OCI-LY3 (cell line): Measurements from ENCODE around the gene TFEB.
A peak's percentile ranks its signal among the peaks of the same experiment; 100 is the strongest.

Experiments
- H2AFZ ChIP-seq: fragments of 200-600, 300-600 bp; shearing (Covaris generic); 2 replicates; pipeline ENCODE4 v1.6.0; 2014; ENCODE audit warnings: antibody characterized with exemption, low read depth, low read length
- H3K27ac ChIP-seq: fragments of 200-600, 300-600 bp; sonication (generic); 2 replicates; pipeline ENCODE4 v1.5.1; 2014; ENCODE audit warnings: mild to moderate bottlenecking, low read length, moderate library complexity, mixed read lengths
- H3K27me3 ChIP-seq: fragments of 200-600, 300-600 bp; sonication (generic); 2 replicates; pipeline ENCODE4 v1.6.1; 2014; ENCODE audit warnings: low read depth, low read length, mixed read lengths
- H3K36me3 ChIP-seq: fragments of 200-600, 300-600 bp; sonication (generic); replicated peaks from 2 replicates; pipeline ENCODE3; 2014; ENCODE audit warnings: low read depth, low read length, mixed read lengths
- H3K4me1 ChIP-seq: fragments of 300-600, 200-600 bp; sonication (generic); 2 replicates; pipeline ENCODE4 v1.6.1; 2014; ENCODE audit warnings: low read length, mixed read lengths
- H3K4me2 ChIP-seq: fragments of 200-600, 300-600 bp; sonication (generic); 2 replicates; pipeline ENCODE4 v1.6.1; 2014; ENCODE audit warnings: low read length, mixed read lengths
- H3K4me3 ChIP-seq: fragments of 300-600, 200-600 bp; sonication (generic); 2 replicates; pipeline ENCODE4 v1.5.1; 2014; ENCODE audit warnings: antibody characterized with exemption, mild to moderate bottlenecking, low read length, moderate library complexity
- H3K79me2 ChIP-seq: fragments of 300-600, 200-600 bp; shearing (Covaris generic); 2 replicates; pipeline ENCODE4 v1.6.1; 2014; ENCODE audit warnings: mild to moderate bottlenecking, low read length, mixed read lengths
- H3K9ac ChIP-seq: fragments of 300-600, 200-600 bp; shearing (Covaris generic); 2 replicates; pipeline ENCODE4 v1.6.0; 2014; ENCODE audit warnings: mild to moderate bottlenecking, low read length, moderate library complexity
- H3K9me3 ChIP-seq: fragments of 200-600, 300-600 bp; shearing (Covaris generic); 2 replicates; pipeline ENCODE4 v1.6.1; 2014; ENCODE audit warnings: low read length, mixed read lengths; ENCODE audit not compliant: insufficient read depth
- H4K20me1 ChIP-seq: fragments of 200-600, 300-600 bp; sonication (generic); 2 replicates; pipeline ENCODE4 v1.6.1; 2016; ENCODE audit warnings: low read length, mixed read lengths; ENCODE audit not compliant: insufficient read depth
- CTCF ChIP-seq: fragments of 200-600, 300-600 bp; sonication (generic); IDR thresholded peaks from 2 replicates; pipeline ENCODE4 v1.5.1; 2014; ENCODE audit warnings: antibody characterized with exemption, low read length, low read depth
- EZH2phosphoT487 ChIP-seq: fragments of 200-600 bp; shearing (Covaris generic); IDR thresholded peaks from 2 replicates; pipeline ENCODE4 v1.6.1; 2018; ENCODE audit warnings: antibody characterized with exemption, mixed run types, low read depth

Gene TFEB

GRCh38 chr6:41726876-41727275 lies 8.5 kb downstream of the TFEB start:
- Histone ChIP-seq H3K4me2 (no peak overlapping the region), H3K79me2 (peaks cover 100% of the 10 kb centered on the region)

DNA sequence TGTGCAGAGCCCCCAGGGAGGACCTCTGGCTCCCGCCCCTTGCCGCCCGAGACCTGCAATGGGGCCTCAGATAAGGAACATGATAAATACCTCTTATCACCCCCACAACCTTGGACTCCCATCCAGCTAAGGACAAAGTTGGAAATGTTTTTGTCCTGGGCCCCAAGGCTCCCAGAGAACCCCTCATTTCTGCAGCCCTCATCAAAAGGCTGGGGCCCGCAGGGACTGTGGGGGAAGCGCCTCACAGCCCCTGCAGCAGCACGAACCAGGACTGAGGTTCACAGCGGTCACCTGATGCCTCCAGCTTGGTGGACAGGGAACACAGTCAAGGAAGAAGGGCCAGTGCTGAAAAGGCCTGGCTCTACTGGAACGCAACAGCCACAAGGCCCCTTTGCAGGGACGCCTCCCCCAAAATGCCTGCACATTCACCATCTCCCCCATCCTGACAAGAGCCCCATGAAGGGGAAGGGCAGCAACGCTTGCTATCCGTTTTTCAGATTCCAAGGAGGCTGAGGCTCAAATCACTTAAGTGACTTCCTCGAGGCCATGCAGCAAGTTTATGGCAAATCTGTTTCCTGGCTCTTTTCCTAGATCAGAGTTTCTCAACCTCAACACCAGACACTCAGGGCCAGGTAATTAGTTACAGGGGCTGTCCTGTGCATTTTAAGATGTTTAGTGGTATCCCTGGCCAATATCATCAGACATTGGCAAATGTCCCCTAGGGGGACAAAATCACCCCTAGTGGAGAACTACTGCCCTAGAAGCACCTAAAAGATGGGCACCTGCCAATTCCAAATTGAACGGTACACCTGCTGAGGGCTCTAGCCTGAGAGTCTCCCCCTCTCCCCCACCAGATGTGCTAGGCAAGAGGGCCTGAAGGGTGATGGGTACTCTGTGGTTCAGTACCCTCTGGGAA lies 10.6 kb downstream of the TFEB start:
- Histone ChIP-seq H3K4me2 (peak overlapping the region; percentile 98), H3K4me1 (peaks cover 74% of the 10 kb centered on the region), H3K4me3 (peak overlapping the region; percentile 76), H3K9me3 (no peaks in the 10 kb centered on the region), H2AFZ (no peak overlapping the region), H3K79me2 (peaks cover 100% of the 10 kb centered on the region), H4K20me1 (peaks cover 94% of the 10 kb centered on the region), H3K36me3 (peaks cover 29% of the 10 kb centered on the region), H3K9ac (peak overlapping the region; percentile 84), H3K27ac (peak overlapping the region; percentile 83), H3K27me3 (no peaks in the 10 kb centered on the region)
- TF ChIP-seq EZH2phosphoT487 (no peak), CTCF (peak; percentile 21; the same call in 1 of the 2 replicates)

More at GRCh38 chr6:41726876-41727275, 8.5 kb downstream of the TFEB start:
- Histone ChIP-seq H3K9ac (no peak overlapping the region), H2AFZ (no peak overlapping the region), H3K4me1 (peaks cover 74% of the 10 kb centered on the region), H3K27ac (no peak overlapping the region), H4K20me1 (peaks cover 91% of the 10 kb centered on the region), H3K9me3 (no peaks in the 10 kb centered on the region), H3K4me3 (no peak overlapping the region), H3K36me3 (peaks cover 46% of the 10 kb centered on the region), H3K27me3 (no peaks in the 10 kb centered on the region)
- TF ChIP-seq CTCF (no peak), EZH2phosphoT487 (no peak)

- Histone ChIP-seq H3K4me3 (peak overlapping the region; percentile 76), H3K4me2 (peak overlapping the region; percentile 98), H3K9me3 (no peaks in the 10 kb centered on the region), H3K4me1 (peaks cover 74% of the 10 kb centered on the region), H3K9ac (peak overlapping the region; percentile 84), H3K79me2 (peaks cover 100% of the 10 kb centered on the region), H4K20me1 (peaks cover 94% of the 10 kb centered on the region), H3K27me3 (no peaks in the 10 kb centered on the region), H3K27ac (peak overlapping the region; percentile 83), H3K36me3 (peaks cover 25% of the 10 kb centered on the region), H2AFZ (no peak overlapping the region)
- no peak for TF ChIP-seq EZH2phosphoT487
Measured at GRCh38 chr6:41724228-41724580, 11.2 kb downstream of the TFEB start.

GRCh38 chr6:41723530-41724227 lies 11.7 kb downstream of the TFEB start:
- H3K79me2 ChIP-seq: peaks cover 100% of the 10 kb centered on the region
- H4K20me1 ChIP-seq: peaks cover 92% of the 10 kb centered on the region
- H3K27me3 ChIP-seq: no peaks in the 10 kb centered on the region
- H3K9ac ChIP-seq: peak overlapping the region; percentile 84
- H2AFZ ChIP-seq: no peak overlapping the region
- peaks cover 23% of the 10 kb centered on the region for H3K36me3 ChIP-seq
- TF ChIP-seq EZH2phosphoT487: no peak
- no peak for TF ChIP-seq CTCF
- H3K4me1 ChIP-seq: peaks cover 72% of the 10 kb centered on the region
- no peaks in the 10 kb centered on the region for H3K9me3 ChIP-seq
- peak overlapping the region; percentile 98 for H3K4me2 ChIP-seq
- peak overlapping the region; percentile 76 for H3K4me3 ChIP-seq
- peak overlapping the region; percentile 83 for H3K27ac ChIP-seq
